Measurements from ENCODE around the gene GNLY. TPM values are rescaled to one million over a fixed set of nuclear protein-coding genes. Genes with fewer than 3 reads are reported as not detected.

GNLY gene
- total RNA-seq, 1 experiment from 2014 or later = not detected

GRCh38 chr2:85650456-85650855 is 43.7 kb upstream of the GNLY start:
- CTCF ChIA-PET = interaction anchor here (0.6 to 3.6 kb wide), 2 partner anchors 13 kb away, joined by 5 to 12 read pairs; no protein-coding TSS in a partner anchor
- Mint-ChIP-seq H3K27me3 (ENCODE audit: insufficient read depth, unreplicated experiment) (no peaks in the 10 kb centered on the region), H3K36me3 (ENCODE audit: insufficient read depth, unreplicated experiment) (peaks cover 89% of the 10 kb centered on the region), H3K4me1 (ENCODE audit: low read depth, unreplicated experiment) (peaks cover 12% of the 10 kb centered on the region), H3K27ac (ENCODE audit: unreplicated experiment) (no peak overlapping the region), H3K4me3 (ENCODE audit: unreplicated experiment) (no peak overlapping the region), H3K9me3 (ENCODE audit: unreplicated experiment) (no peaks in the 10 kb centered on the region)
- no peak for TF ChIP-seq CTCF (IDR thresholded peaks at IDR 0.05; ENCODE audit: insufficient read depth in 1 of 2, low read depth in 1 of 2, low read length in 1 of 2, severe bottlenecking in 1 of 2, unreplicated experiment in 1 of 2)
- Histone ChIP-seq H3K4me3 (ENCODE audit: low read depth, low read length) (no peak overlapping the region), H3K9me3 (no peaks in the 10 kb centered on the region), H3K4me1 (0 out of 2 replicates have a peak, but pooled peaks cover 5% of the 10 kb centered on the region), H3K27me3 (replicated peaks; ENCODE audit: control insufficient read depth, insufficient read depth, low read length) (no peaks in the 10 kb centered on the region), H3K36me3 (ENCODE audit: control insufficient read depth, insufficient read depth, low read length) (peaks cover 4% of the 10 kb centered on the region)
- intact Hi-C loops (cut with micrococcal nuclease; ENCODE audit: unreplicated experiment) = no loop called here
- no TSS peak for BruUV-seq (replicated peaks)
- DNase-seq = no peak
- POLR2A ChIA-PET = interaction anchor here (0.6 kb wide), 1 partner anchor 87 kb away, joined by 4 read pairs; no protein-coding TSS in a partner anchor

GRCh38 chr2:85651097-85651496 is 43.1 kb upstream of the GNLY start:
- no TSS peak for BruUV-seq (replicated peaks)
- Mint-ChIP-seq H3K4me3 (ENCODE audit: unreplicated experiment) (no peak overlapping the region), H3K9me3 (ENCODE audit: unreplicated experiment) (no peaks in the 10 kb centered on the region), H3K36me3 (ENCODE audit: insufficient read depth, unreplicated experiment) (peaks cover 82% of the 10 kb centered on the region), H3K4me1 (ENCODE audit: low read depth, unreplicated experiment) (peaks cover 12% of the 10 kb centered on the region), H3K27me3 (ENCODE audit: insufficient read depth, unreplicated experiment) (no peaks in the 10 kb centered on the region), H3K27ac (ENCODE audit: unreplicated experiment) (no peak overlapping the region)
- no peaks in the 10 kb centered on the region for H3K27me3 ChIP-seq (replicated peaks; ENCODE audit: control insufficient read depth, insufficient read depth, low read length)
- H3K4me3 ChIP-seq (ENCODE audit: low read depth, low read length) = no peak overlapping the region
- peaks cover 4% of the 10 kb centered on the region; the same call in 1 of the 2 replicates for H3K36me3 ChIP-seq (ENCODE audit: control insufficient read depth, insufficient read depth, low read length)
- H3K4me1 ChIP-seq = 0 out of 2 replicates have a peak, but pooled peaks cover 5% of the 10 kb centered on the region
- intact Hi-C loops (cut with micrococcal nuclease; ENCODE audit: unreplicated experiment) = no loop called here
- TF ChIP-seq CTCF (IDR thresholded peaks at IDR 0.05; ENCODE audit: insufficient read depth in 1 of 2, low read depth in 1 of 2, low read length in 1 of 2, severe bottlenecking in 1 of 2, unreplicated experiment in 1 of 2) = no peak
- CTCF ChIA-PET = interaction anchor here (0.6 to 3.6 kb wide), 2 partner anchors 13 to 14 kb away, joined by 5 to 12 read pairs; no protein-coding TSS in a partner anchor
- no peak for DNase-seq
- H3K9me3 ChIP-seq = no peaks in the 10 kb centered on the region
- POLR2A ChIA-PET = no interaction called here

GRCh38 chr2:85652056-85652455 is 42.1 kb upstream of the GNLY start:
- CTCF ChIA-PET = interaction anchor here (3.6 kb wide), 1 partner anchor 15 kb away, joined by 12 read pairs; no protein-coding TSS in a partner anchor
- no peak for DNase-seq
- peaks cover 4% of the 10 kb centered on the region; the same call in 1 of the 2 replicates for H3K36me3 ChIP-seq (ENCODE audit: control insufficient read depth, insufficient read depth, low read length)

More at GRCh38 chr2:85652056-85652455, 42.1 kb upstream of the GNLY start:
- POLR2A ChIA-PET = no interaction called here
- no peak for TF ChIP-seq CTCF (IDR thresholded peaks at IDR 0.05; ENCODE audit: insufficient read depth in 1 of 2, low read depth in 1 of 2, low read length in 1 of 2, severe bottlenecking in 1 of 2, unreplicated experiment in 1 of 2)
- H3K4me1 ChIP-seq = 0 out of 2 replicates have a peak, but pooled peaks cover 5% of the 10 kb centered on the region
- no TSS peak for BruUV-seq (replicated peaks)
- H3K27me3 ChIP-seq (replicated peaks; ENCODE audit: control insufficient read depth, insufficient read depth, low read length) = no peaks in the 10 kb centered on the region
- H3K9me3 ChIP-seq = no peaks in the 10 kb centered on the region
- Mint-ChIP-seq H3K36me3 (ENCODE audit: insufficient read depth, unreplicated experiment) (peaks cover 73% of the 10 kb centered on the region), H3K4me3 (ENCODE audit: unreplicated experiment) (no peak overlapping the region), H3K27ac (ENCODE audit: unreplicated experiment) (no peak overlapping the region), H3K27me3 (ENCODE audit: insufficient read depth, unreplicated experiment) (no peaks in the 10 kb centered on the region), H3K9me3 (ENCODE audit: unreplicated experiment) (no peaks in the 10 kb centered on the region), H3K4me1 (ENCODE audit: low read depth, unreplicated experiment) (peaks cover 12% of the 10 kb centered on the region)
- intact Hi-C loops (cut with micrococcal nuclease; ENCODE audit: unreplicated experiment) = no loop called here
- H3K4me3 ChIP-seq (ENCODE audit: low read depth, low read length) = no peak overlapping the region
